ENCODE data around the gene CAPN1. TPM values are rescaled to one million over a fixed set of nuclear protein-coding genes. Genes with fewer than 3 reads are reported as not detected.

CAPN1 gene
- total and polyA plus RNA-seq, 2 of the 13 experiments (the other 11 are each of a cell fraction or from before 2014, with no cell fraction given): 57.3 to 82.6 TPM

GRCh38 chr11:65165410-65166317 lies 16.1 kb upstream of the CAPN1 start (continued):
- no peak for TF ChIP-seq LRRFIP1 (CRISPR knock-in tag; conservative IDR thresholded peaks at IDR 0.05)
- 0 out of 2 replicates have a peak, but pooled peaks have one; percentile 39 for TF ChIP-seq ZNF264 (CRISPR knock-in tag; IDR thresholded peaks at IDR 0.05)
- no peak for TF ChIP-seq ZNF263 (CRISPR knock-in tag; IDR thresholded peaks at IDR 0.05)
- TF ChIP-seq TEAD2 (CRISPR knock-in tag; IDR thresholded peaks at IDR 0.05): no peak
- peak; percentile 50; the same call in 1 of the 2 replicates for TF ChIP-seq ZMAT3 (CRISPR knock-in tag; conservative IDR thresholded peaks at IDR 0.05)
- TF ChIP-seq KLF9 (CRISPR knock-in tag; IDR thresholded peaks at IDR 0.05; ENCODE audit: low read depth): no peak
- peak; percentile 49; the same call in 1 of the 2 replicates for TF ChIP-seq FOXK1 (CRISPR knock-in tag; IDR thresholded peaks at IDR 0.05; ENCODE audit: borderline replicate concordance, low read depth)
- TF ChIP-seq ZNF550 (CRISPR knock-in tag; IDR thresholded peaks at IDR 0.05; ENCODE audit: borderline replicate concordance): no peak
- TF ChIP-seq LCORL (IDR thresholded peaks at IDR 0.05): no peak
- peak; percentile 77 for TF ChIP-seq LCORL (CRISPR knock-in tag; IDR thresholded peaks at IDR 0.05)
- no peak for TF ChIP-seq SP1 (IDR thresholded peaks at IDR 0.05)
- no peak for TF ChIP-seq SP1 (CRISPR knock-in tag; IDR thresholded peaks at IDR 0.05)
- no peak; the same call in 1 of the 2 replicates for TF ChIP-seq ZNF710 (CRISPR knock-in tag; IDR thresholded peaks at IDR 0.05; ENCODE audit: borderline replicate concordance)
- no peak for TF ChIP-seq AKAP8 (CRISPR knock-in tag; IDR thresholded peaks at IDR 0.05)
- TF ChIP-seq ZNF564 (CRISPR knock-in tag; IDR thresholded peaks at IDR 0.05): no peak
- TF ChIP-seq, protein P1, sequence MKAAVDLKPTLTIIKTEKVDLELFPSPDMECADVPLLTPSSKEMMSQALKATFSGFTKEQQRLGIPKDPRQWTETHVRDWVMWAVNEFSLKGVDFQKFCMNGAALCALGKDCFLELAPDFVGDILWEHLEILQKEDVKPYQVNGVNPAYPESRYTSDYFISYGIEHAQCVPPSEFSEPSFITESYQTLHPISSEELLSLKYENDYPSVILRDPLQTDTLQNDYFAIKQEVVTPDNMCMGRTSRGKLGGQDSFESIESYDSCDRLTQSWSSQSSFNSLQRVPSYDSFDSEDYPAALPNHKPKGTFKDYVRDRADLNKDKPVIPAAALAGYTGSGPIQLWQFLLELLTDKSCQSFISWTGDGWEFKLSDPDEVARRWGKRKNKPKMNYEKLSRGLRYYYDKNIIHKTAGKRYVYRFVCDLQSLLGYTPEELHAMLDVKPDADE (CRISPR knock-in tag; IDR thresholded peaks at IDR 0.05): no peak
- TF ChIP-seq, protein P2, sequence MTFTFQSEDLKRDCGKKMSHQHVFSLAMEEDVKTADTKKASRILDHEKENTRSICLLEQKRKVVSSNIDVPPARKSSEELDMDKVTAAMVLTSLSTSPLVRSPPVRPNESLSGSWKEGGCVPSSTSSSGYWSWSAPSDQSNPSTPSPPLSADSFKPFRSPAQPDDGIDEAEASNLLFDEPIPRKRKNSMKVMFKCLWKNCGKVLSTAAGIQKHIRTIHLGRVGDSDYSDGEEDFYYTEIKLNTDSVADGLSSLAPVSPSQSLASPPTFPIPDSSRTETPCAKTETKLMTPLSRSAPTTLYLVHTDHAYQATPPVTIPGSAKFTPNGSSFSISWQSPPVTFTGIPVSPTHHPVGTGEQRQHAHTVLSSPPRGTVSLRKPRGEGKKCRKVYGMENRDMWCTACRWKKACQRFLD (CRISPR knock-in tag; IDR thresholded peaks at IDR 0.05; ENCODE audit: borderline replicate concordance): no peak
- TF ChIP-seq CREBL2 (CRISPR knock-in tag; IDR thresholded peaks at IDR 0.05; ENCODE audit: borderline replicate concordance): no peak
- no peak for TF ChIP-seq NFRKB (IDR thresholded peaks at IDR 0.05)
- no peak for TF ChIP-seq MLLT10 (CRISPR knock-in tag; IDR thresholded peaks at IDR 0.05)
- TF ChIP-seq ZNF431 (CRISPR knock-in tag; IDR thresholded peaks at IDR 0.05; ENCODE audit: borderline replicate concordance, low read depth): no peak
- TF ChIP-seq SNAPC2 (CRISPR knock-in tag; IDR thresholded peaks at IDR 0.05): no peak
